ENCODE results near the gene MEGF8. TPM values are rescaled to one million over a fixed set of nuclear protein-coding genes. Genes with fewer than 3 reads are reported as not detected.

Gene MEGF8
- total and polyA plus RNA-seq, 3 experiments from 2014 or later, result 0.41 to 10.6 (median 10.2) TPM

GRCh38 chr19:42284066-42284501, 41.4 kb upstream of the MEGF8 start:
- H3K4me1 Mint-ChIP-seq, result peaks cover 17 to 35% (median 29%) of the 10 kb centered on the region in 3 donors
- peaks cover 0 to 33% (median 0%) of the 10 kb centered on the region in 3 donors for H3K36me3 Mint-ChIP-seq
- H3K9me3 Mint-ChIP-seq, result no peaks in the 10 kb centered on the region
- ChIA-PET POLR2A (interaction anchor here (0.6 to 1.7 kb wide), 7 partner anchors 14 to 85 kb away, joined by 3 to 5 read pairs (median 4); partner anchors contain the start of genes CIC and GSK3A), CTCF (interaction anchor here (0.6 to 1.3 kb wide), 3 partner anchors 12 to 417 kb away, joined by 3 to 6 read pairs (median 5); partner anchors contain the start of gene CIC)
- DNase-seq, result peak; percentile 85 to 91 (median 89)
- Histone ChIP-seq H3K36me3 (ENCODE audit: insufficient read depth, low read length) (peaks cover 12% of the 10 kb centered on the region), H3K27ac (ENCODE audit: low read depth, low read length) (no peak overlapping the region), H3K4me1 (ENCODE audit: insufficient read depth, low read length) (peaks cover 48% of the 10 kb centered on the region), H3K9me3 (ENCODE audit: low read length) (no peaks in the 10 kb centered on the region), H3K27me3 (ENCODE audit: insufficient read depth, low read length, poor library complexity, severe bottlenecking) (no peaks in the 10 kb centered on the region), H3K4me3 (ENCODE audit: low read length) (no peak overlapping the region)
- peaks cover 0 to 2% of the 10 kb centered on the region in 2 donors for H3K27me3 Mint-ChIP-seq
- H3K4me3 Mint-ChIP-seq, result no peak overlapping the region
- no peak overlapping the region for H3K27ac Mint-ChIP-seq

- DNase-seq, result no peak
- H3K4me1 Mint-ChIP-seq, result peaks cover 10 to 29% (median 22%) of the 10 kb centered on the region in 3 donors
- H3K4me3 Mint-ChIP-seq, result peak overlapping the region; percentile 83 to 97 (median 94)
- CTCF ChIA-PET, result interaction anchor here (0.6 to 1.3 kb wide), 5 partner anchors 12 to 418 kb away, joined by 3 to 6 read pairs (median 4); partner anchors contain the start of genes CIC and GSK3A
- H3K4me1 ChIP-seq (ENCODE audit: insufficient read depth, low read length), result peaks cover 42% of the 10 kb centered on the region
- no peaks in the 10 kb centered on the region for H3K9me3 ChIP-seq (ENCODE audit: low read length)
- peaks cover 18% of the 10 kb centered on the region for H3K36me3 ChIP-seq (ENCODE audit: insufficient read depth, low read length)
- H3K36me3 Mint-ChIP-seq, result peaks cover 0 to 40% (median 0%) of the 10 kb centered on the region in 3 donors
- H3K4me3 ChIP-seq (ENCODE audit: low read length), result peak overlapping the region; percentile 78
- H3K9me3 Mint-ChIP-seq, result no peaks in the 10 kb centered on the region
- POLR2A ChIA-PET, result interaction anchor here (0.6 to 1.7 kb wide), 8 partner anchors 15 to 86 kb away, joined by 3 to 5 read pairs (median 4); partner anchors contain the start of genes CIC and GSK3A
- H3K27me3 ChIP-seq (ENCODE audit: insufficient read depth, low read length, poor library complexity, severe bottlenecking), result no peaks in the 10 kb centered on the region
- H3K27ac Mint-ChIP-seq, result peak overlapping the region; percentile 91 to 99 (median 96)
- H3K27me3 Mint-ChIP-seq, result peaks cover 0 to 2% of the 10 kb centered on the region in 2 donors
- peak overlapping the region; percentile 67 for H3K27ac ChIP-seq (ENCODE audit: low read depth, low read length)
These were observed 40.7 kb upstream of the MEGF8 start for GRCh38 chr19:42284591-42285341.

- H3K4me3 Mint-ChIP-seq, result peak overlapping the region; percentile 83 to 97 (median 94)
- peak overlapping the region; percentile 1 to 97 (median 92) for H3K27ac Mint-ChIP-seq
- no peaks in the 10 kb centered on the region for H3K27me3 Mint-ChIP-seq
- POLR2A ChIA-PET, result interaction anchor here (0.8 kb wide), 1 partner anchor 15 kb away, joined by 4 read pairs; no protein-coding TSS in a partner anchor
- Histone ChIP-seq H3K9me3 (ENCODE audit: low read length) (no peaks in the 10 kb centered on the region), H3K36me3 (ENCODE audit: insufficient read depth, low read length) (peaks cover 20% of the 10 kb centered on the region), H3K27me3 (ENCODE audit: insufficient read depth, low read length, poor library complexity, severe bottlenecking) (no peaks in the 10 kb centered on the region), H3K27ac (ENCODE audit: low read depth, low read length) (peak overlapping the region; percentile 67), H3K4me1 (ENCODE audit: insufficient read depth, low read length) (peaks cover 42% of the 10 kb centered on the region), H3K4me3 (ENCODE audit: low read length) (peak overlapping the region; percentile 78)
- peaks cover 10 to 29% (median 19%) of the 10 kb centered on the region in 3 donors for H3K4me1 Mint-ChIP-seq
- no peak for DNase-seq
- peaks cover 0 to 47% (median 0%) of the 10 kb centered on the region in 3 donors for H3K36me3 Mint-ChIP-seq
- CTCF ChIA-PET, result interaction anchor here (1.1 to 1.3 kb wide), 2 partner anchors 43 to 177 kb away, joined by 3 to 4 read pairs; partner anchors contain the start of gene GSK3A
- H3K9me3 Mint-ChIP-seq, result no peaks in the 10 kb centered on the region
These were observed 39.9 kb upstream of the MEGF8 start for GRCh38 chr19:42285541-42285941.

- ChIA-PET CTCF (interaction anchor here (1.1 to 1.3 kb wide), 2 partner anchors 43 to 177 kb away, joined by 3 to 4 read pairs; partner anchors contain the start of gene GSK3A), POLR2A (no interaction called here)
- Histone ChIP-seq H3K9me3 (ENCODE audit: low read length) (no peaks in the 10 kb centered on the region), H3K27ac (ENCODE audit: low read depth, low read length) (peak overlapping the region; percentile 67), H3K27me3 (ENCODE audit: insufficient read depth, low read length, poor library complexity, severe bottlenecking) (no peaks in the 10 kb centered on the region), H3K4me1 (ENCODE audit: insufficient read depth, low read length) (peaks cover 42% of the 10 kb centered on the region), H3K4me3 (ENCODE audit: low read length) (no peak overlapping the region), H3K36me3 (ENCODE audit: insufficient read depth, low read length) (peaks cover 20% of the 10 kb centered on the region)
- peaks cover 10 to 29% (median 19%) of the 10 kb centered on the region in 3 donors for H3K4me1 Mint-ChIP-seq
- DNase-seq, result no peak
- no peaks in the 10 kb centered on the region for H3K9me3 Mint-ChIP-seq
- peak overlapping the region in 7 of 8 donors; percentile 5 to 96 (median 91) for H3K27ac Mint-ChIP-seq
- peaks cover 0 to 49% (median 0%) of the 10 kb centered on the region in 3 donors for H3K36me3 Mint-ChIP-seq
- no peaks in the 10 kb centered on the region for H3K27me3 Mint-ChIP-seq
- peak overlapping the region in 6 of 7 donors; percentile 5 to 97 (median 74) for H3K4me3 Mint-ChIP-seq
These were observed 39.5 kb upstream of the MEGF8 start for GRCh38 chr19:42285988-42286348.

- POLR2A ChIA-PET, result no interaction called here
- H3K4me1 Mint-ChIP-seq, result peaks cover 10 to 25% (median 21%) of the 10 kb centered on the region in 3 donors
- H3K9me3 ChIP-seq (ENCODE audit: low read length), result no peaks in the 10 kb centered on the region
- peaks cover 37% of the 10 kb centered on the region for H3K4me1 ChIP-seq (ENCODE audit: insufficient read depth, low read length)
- H3K36me3 Mint-ChIP-seq, result peaks cover 0 to 54% (median 0%) of the 10 kb centered on the region in 3 donors
- H3K9me3 Mint-ChIP-seq, result no peaks in the 10 kb centered on the region
- peak overlapping the region; percentile 67 for H3K27ac ChIP-seq (ENCODE audit: low read depth, low read length)
- peak overlapping the region in 7 of 8 donors; percentile 72 to 96 (median 86) for H3K27ac Mint-ChIP-seq
- H3K36me3 ChIP-seq (ENCODE audit: insufficient read depth, low read length), result peaks cover 20% of the 10 kb centered on the region
- no peaks in the 10 kb centered on the region for H3K27me3 ChIP-seq (ENCODE audit: insufficient read depth, low read length, poor library complexity, severe bottlenecking)
- CTCF ChIA-PET, result no interaction called here
- H3K4me3 Mint-ChIP-seq, result peak overlapping the region in 4 of 7 donors; percentile 20 to 92 (median 62)
- no peaks in the 10 kb centered on the region for H3K27me3 Mint-ChIP-seq
- no peak for DNase-seq
- H3K4me3 ChIP-seq (ENCODE audit: low read length), result no peak overlapping the region
These were observed 39.0 kb upstream of the MEGF8 start for GRCh38 chr19:42286349-42287016.

- POLR2A ChIA-PET, result no interaction called here
- no peaks in the 10 kb centered on the region for H3K9me3 ChIP-seq (ENCODE audit: low read length)
- H3K4me3 ChIP-seq (ENCODE audit: low read length), result no peak overlapping the region
- H3K27me3 ChIP-seq (ENCODE audit: insufficient read depth, low read length, poor library complexity, severe bottlenecking), result no peaks in the 10 kb centered on the region
- H3K27ac ChIP-seq (ENCODE audit: low read depth, low read length), result no peak overlapping the region
- H3K27ac Mint-ChIP-seq, result peak overlapping the region in 2 of 8 donors; percentile 42 to 59
- H3K4me3 Mint-ChIP-seq, result peak overlapping the region in 1 of 7 donors; percentile 21
- CTCF ChIA-PET, result no interaction called here
- H3K4me1 ChIP-seq (ENCODE audit: insufficient read depth, low read length), result peaks cover 30% of the 10 kb centered on the region
- peaks cover 20% of the 10 kb centered on the region for H3K36me3 ChIP-seq (ENCODE audit: insufficient read depth, low read length)
- no peak for DNase-seq
- H3K36me3 Mint-ChIP-seq, result peaks cover 0 to 60% (median 0%) of the 10 kb centered on the region in 3 donors
- no peaks in the 10 kb centered on the region for H3K27me3 Mint-ChIP-seq
- H3K9me3 Mint-ChIP-seq, result no peaks in the 10 kb centered on the region
- peaks cover 15 to 26% (median 21%) of the 10 kb centered on the region in 3 donors for H3K4me1 Mint-ChIP-seq
These were observed 38.2 kb upstream of the MEGF8 start for GRCh38 chr19:42287017-42287826.

- H3K4me3 Mint-ChIP-seq, result no peak overlapping the region
- no peak overlapping the region for H3K27ac ChIP-seq (ENCODE audit: low read depth, low read length)
- no peak overlapping the region for H3K27ac Mint-ChIP-seq
- H3K4me3 ChIP-seq (ENCODE audit: low read length), result no peak overlapping the region
- peaks cover 20% of the 10 kb centered on the region for H3K36me3 ChIP-seq (ENCODE audit: insufficient read depth, low read length)
- ChIA-PET CTCF (no interaction called here), POLR2A (no interaction called here)
- no peaks in the 10 kb centered on the region for H3K9me3 Mint-ChIP-seq
- no peaks in the 10 kb centered on the region for H3K27me3 ChIP-seq (ENCODE audit: insufficient read depth, low read length, poor library complexity, severe bottlenecking)
- H3K4me1 ChIP-seq (ENCODE audit: insufficient read depth, low read length), result peaks cover 24% of the 10 kb centered on the region
- H3K9me3 ChIP-seq (ENCODE audit: low read length), result no peaks in the 10 kb centered on the region
- no peak for DNase-seq
- peaks cover 0 to 65% (median 0%) of the 10 kb centered on the region in 3 donors for H3K36me3 Mint-ChIP-seq
- peaks cover 15 to 26% (median 16%) of the 10 kb centered on the region in 3 donors for H3K4me1 Mint-ChIP-seq
- no peaks in the 10 kb centered on the region for H3K27me3 Mint-ChIP-seq
These were observed 37.7 kb upstream of the MEGF8 start for GRCh38 chr19:42287827-42288107.
